Measurements from ENCODE around the gene DPP6.

DPP6 gene

DNA sequence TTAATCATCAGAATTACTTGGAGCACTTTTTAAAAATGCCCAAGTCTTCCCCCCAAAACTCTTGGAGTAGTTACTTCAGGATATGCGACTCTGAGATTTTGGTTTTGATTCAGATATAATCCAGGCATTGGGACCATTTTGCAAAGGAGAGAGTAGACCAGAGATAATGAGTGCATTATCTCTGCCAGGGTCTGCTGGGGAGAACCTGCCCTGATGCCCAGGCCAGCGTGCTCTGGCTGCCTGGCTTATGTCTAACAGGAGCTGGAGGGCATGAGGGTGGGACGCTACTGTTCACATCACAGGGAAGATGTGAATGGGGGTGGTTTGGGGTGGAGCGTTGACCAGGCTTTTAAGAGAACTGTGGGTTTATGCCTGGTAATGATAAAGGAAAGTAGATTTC lies 336.2 kb downstream of the DPP6 start:
- Mint-ChIP-seq H3K27me3 (no peaks in the 10 kb centered on the region), H3K36me3 (ENCODE audit: low read depth) (no peaks in the 10 kb centered on the region), H3K27ac (no peak overlapping the region)

DNA sequence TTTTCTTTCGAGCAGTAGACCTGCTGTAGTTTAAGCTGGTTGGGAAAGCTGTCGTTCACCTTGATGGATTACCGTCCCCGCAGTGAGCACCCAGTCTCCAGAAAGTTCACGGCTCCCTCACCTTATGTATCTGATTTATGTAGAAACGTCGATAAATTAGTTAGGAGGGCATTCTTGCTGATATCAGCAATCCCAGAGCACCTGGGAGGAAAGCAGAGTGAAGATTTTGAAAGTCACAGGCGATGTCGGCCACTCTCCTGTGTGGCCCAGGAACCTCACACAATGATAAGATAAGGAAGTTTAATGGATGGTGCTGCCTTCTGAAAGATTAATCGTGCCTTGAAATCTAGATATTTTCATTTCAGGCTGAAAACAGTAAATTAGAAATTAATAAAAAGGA lies 336.8 kb downstream of the DPP6 start:
- Mint-ChIP-seq H3K4me3 (no peak overlapping the region), H3K27ac (no peak overlapping the region), H3K36me3 (ENCODE audit: low read depth) (no peaks in the 10 kb centered on the region), H3K9me3 (peaks cover 8% of the 10 kb centered on the region), H3K4me1 (no peaks in the 10 kb centered on the region), H3K27me3 (no peaks in the 10 kb centered on the region)
- ATAC-seq: no peak
- DNase-seq: no peak

More for the DNA sequence above, 336.2 kb downstream of the DPP6 start:
- H3K4me1 Mint-ChIP-seq: no peaks in the 10 kb centered on the region
- H3K4me3 Mint-ChIP-seq: no peak overlapping the region
- ATAC-seq (no peak), DNase-seq (no peak)
- peaks cover 8% of the 10 kb centered on the region for H3K9me3 Mint-ChIP-seq

DNA sequence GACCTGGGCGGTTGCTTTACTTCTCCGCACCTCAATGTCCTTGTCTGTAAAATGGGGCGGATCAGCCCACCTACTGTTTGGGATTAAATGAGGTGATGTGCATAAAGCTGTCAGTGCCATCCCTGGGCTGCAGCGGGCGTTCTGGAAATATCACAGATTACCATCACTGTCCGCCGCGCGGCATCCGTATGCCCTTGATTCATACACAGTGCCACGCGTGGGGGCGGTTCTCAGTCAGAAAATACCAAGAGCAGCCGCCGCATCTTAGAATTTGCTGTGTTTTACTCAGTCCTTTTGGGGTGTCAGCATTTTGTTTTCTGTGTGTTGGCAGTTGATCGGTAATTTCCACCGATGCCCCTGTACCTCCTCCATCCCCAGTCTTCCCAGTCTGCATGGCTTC lies 338.8 kb downstream of the DPP6 start:
- Mint-ChIP-seq H3K9me3 (peaks cover 7% of the 10 kb centered on the region), H3K4me1 (no peaks in the 10 kb centered on the region), H3K27ac (no peak overlapping the region), H3K36me3 (ENCODE audit: low read depth) (no peaks in the 10 kb centered on the region), H3K4me3 (no peak overlapping the region), H3K27me3 (no peaks in the 10 kb centered on the region)
- no peak for ATAC-seq
- no peak for DNase-seq

DNA sequence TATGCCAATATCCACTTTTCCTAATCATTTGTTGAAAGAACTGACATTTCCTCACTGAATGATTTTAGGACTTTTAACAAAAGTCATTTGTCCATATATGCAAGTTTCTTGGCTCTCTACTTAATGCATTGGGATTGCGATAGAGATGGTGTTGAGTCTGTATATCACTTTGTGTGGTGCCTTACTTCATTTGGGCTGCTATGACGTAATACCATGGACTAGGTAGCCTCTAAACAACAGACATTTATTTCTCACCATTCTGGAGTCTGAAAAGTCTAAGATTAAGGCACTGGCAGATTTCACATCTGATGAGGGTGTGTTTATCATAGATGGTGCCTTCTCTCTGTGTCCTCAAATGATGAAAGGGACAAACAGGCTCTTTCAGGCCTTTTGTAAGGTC lies 342.6 kb downstream of the DPP6 start:
- Mint-ChIP-seq H3K27ac (no peak overlapping the region), H3K9me3 (peaks cover 5% of the 10 kb centered on the region), H3K36me3 (ENCODE audit: low read depth) (no peaks in the 10 kb centered on the region), H3K4me3 (no peak overlapping the region), H3K27me3 (no peaks in the 10 kb centered on the region), H3K4me1 (no peaks in the 10 kb centered on the region)
- DNase-seq (no peak), ATAC-seq (no peak)

DNA sequence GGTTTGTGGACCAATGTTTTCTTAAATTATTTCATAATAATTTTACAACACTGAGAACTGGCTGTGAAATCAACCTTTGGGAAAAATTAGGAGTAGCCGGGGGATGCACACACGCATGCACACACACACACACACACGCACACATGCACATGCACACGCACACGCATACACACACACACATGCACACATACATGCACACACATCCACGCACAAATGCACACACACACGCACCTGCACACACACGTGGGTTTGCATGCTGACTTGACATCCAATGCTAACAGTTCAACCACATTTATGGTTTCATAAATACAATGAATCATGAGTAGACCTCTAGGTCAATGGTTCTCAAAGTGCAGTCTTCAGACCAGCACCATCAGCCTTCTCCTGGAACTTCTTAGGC lies 354.1 kb downstream of the DPP6 start:
- H3K9me3 Mint-ChIP-seq: no peaks in the 10 kb centered on the region

DNA sequence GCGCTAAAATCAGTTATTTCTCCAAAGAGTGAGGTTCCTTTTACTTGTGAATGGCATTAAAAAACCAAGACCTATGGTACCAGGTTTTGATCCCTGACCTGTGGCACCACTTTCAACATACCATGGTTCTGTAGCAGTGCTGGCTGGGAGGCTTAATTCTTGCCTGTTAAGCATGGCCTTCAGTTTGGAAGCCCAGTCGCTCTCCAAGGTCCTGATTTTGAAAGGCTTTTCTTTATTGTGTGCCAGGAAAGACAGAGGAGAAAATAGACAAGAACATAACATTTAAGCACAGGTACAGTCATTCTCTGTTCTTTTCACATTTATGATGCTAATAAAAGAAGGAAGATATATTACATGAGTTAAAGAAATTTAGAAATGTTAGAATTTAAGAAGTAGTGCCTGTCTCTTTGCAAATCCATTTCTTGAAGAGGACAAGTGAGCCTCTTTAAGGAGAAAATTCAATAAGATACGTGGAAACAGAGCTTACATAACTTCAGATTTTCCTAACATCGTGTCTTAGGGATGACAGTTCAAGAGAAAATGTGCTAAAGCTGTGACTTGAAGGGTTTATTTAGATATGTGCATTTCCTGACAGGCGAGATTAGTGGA lies 357.6 kb downstream of the DPP6 start:
- no peak overlapping the region for H3K27ac Mint-ChIP-seq
- H3K4me1 Mint-ChIP-seq: no peaks in the 10 kb centered on the region
- no peaks in the 10 kb centered on the region for H3K36me3 Mint-ChIP-seq (ENCODE audit: low read depth)

More for the DNA sequence above, 354.1 kb downstream of the DPP6 start:
- H3K4me3 Mint-ChIP-seq: no peak overlapping the region
- H3K36me3 Mint-ChIP-seq (ENCODE audit: low read depth): no peaks in the 10 kb centered on the region
- H3K4me1 Mint-ChIP-seq: no peaks in the 10 kb centered on the region
- ATAC-seq (no peak), DNase-seq (no peak)
- H3K27me3 Mint-ChIP-seq: no peaks in the 10 kb centered on the region
- H3K27ac Mint-ChIP-seq: no peak overlapping the region

DNA sequence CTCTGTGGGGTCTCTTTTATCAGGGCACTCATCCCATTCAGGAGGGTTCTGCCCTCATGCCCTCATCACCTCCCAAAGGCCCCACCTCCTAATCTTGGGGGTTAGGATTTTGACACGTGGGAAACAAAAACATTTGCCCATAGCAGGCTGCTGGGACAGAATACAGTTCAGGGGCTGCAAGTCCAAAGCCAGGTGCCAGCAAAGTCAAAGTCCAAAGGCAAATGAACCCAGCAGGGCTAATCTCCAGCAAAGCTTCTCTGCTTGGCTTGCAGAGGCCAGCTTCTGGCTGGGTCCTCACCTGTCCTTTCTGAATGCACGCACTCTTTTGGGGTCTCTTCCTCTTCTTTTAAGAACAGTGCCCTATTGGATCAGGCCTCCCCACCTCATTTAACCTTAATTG lies 359.9 kb downstream of the DPP6 start:
- Mint-ChIP-seq H3K4me1 (no peaks in the 10 kb centered on the region), H3K36me3 (ENCODE audit: low read depth) (no peaks in the 10 kb centered on the region), H3K27me3 (no peaks in the 10 kb centered on the region), H3K9me3 (no peaks in the 10 kb centered on the region), H3K27ac (no peak overlapping the region), H3K4me3 (no peak overlapping the region)
- DNase-seq (no peak), ATAC-seq (no peak)

More for the DNA sequence above, 357.6 kb downstream of the DPP6 start:
- Mint-ChIP-seq H3K27me3 (no peaks in the 10 kb centered on the region), H3K4me3 (no peak overlapping the region), H3K9me3 (no peaks in the 10 kb centered on the region)
- DNase-seq (no peak), ATAC-seq (no peak)

DNA sequence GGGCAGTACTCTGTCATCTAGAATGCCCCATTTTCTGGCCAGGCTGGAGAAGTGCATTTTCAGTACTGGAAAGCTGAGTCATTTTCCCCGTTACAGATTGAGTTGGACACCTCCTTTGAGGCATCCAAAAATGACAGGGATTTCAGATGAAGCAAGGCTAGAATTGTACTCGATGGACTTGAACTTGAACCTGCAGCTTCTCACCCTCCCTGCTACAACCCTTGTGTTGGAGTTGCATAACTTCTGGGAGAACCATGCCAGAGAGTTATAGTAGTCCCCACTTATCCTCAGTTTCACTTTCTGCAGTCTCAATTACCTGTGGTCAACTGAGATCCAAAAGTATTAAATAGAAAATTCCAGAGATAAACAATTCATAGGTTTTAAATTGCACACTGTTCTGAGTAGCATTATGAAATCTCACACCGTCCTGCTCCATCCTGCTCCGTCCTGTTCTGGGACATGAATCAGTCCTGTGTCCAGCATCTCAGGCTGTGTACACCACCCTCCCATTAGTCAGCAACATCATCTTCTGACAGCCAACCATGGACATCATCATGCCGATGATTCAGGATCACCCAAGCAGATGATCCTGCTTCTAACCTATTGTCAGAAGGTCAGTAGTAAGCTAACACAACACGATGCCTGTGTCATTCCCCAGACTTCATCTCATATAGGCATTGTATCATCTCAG lies 363.7 kb downstream of the DPP6 start:
- ATAC-seq: no peak
- no peaks in the 10 kb centered on the region for H3K4me1 Mint-ChIP-seq
- no peaks in the 10 kb centered on the region for H3K27me3 Mint-ChIP-seq
- H3K27ac Mint-ChIP-seq: no peak overlapping the region
- peaks cover 5% of the 10 kb centered on the region for H3K9me3 Mint-ChIP-seq
- no peak overlapping the region for H3K4me3 Mint-ChIP-seq
- DNase-seq: no peak
- H3K36me3 Mint-ChIP-seq (ENCODE audit: low read depth): no peaks in the 10 kb centered on the region

DNA sequence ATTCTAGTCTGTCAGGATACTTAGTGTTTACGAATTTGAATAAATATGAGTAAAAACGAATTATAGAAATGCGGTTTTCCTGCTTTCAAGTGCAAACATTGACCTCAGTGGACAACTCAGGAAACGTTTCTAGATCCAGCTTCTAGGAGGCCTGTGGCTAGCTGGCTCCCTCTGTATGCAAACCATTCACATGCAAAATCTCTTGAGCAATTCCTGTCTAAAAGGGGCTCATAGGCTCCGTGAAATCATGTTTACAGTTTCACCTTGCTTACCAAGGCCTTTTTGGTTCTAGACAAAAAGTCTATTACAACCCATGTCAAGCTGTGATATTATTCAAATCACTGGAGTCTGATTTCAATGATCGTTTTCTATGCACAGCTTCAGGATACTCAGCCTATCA lies 364.5 kb downstream of the DPP6 start:
- no peaks in the 10 kb centered on the region for H3K4me1 Mint-ChIP-seq
- peaks cover 8% of the 10 kb centered on the region for H3K9me3 Mint-ChIP-seq
- no peak for ATAC-seq
- H3K4me3 Mint-ChIP-seq: no peak overlapping the region
- no peaks in the 10 kb centered on the region for H3K36me3 Mint-ChIP-seq (ENCODE audit: low read depth)
- DNase-seq: no peak
- H3K27ac Mint-ChIP-seq: no peak overlapping the region
- no peaks in the 10 kb centered on the region for H3K27me3 Mint-ChIP-seq

DNA sequence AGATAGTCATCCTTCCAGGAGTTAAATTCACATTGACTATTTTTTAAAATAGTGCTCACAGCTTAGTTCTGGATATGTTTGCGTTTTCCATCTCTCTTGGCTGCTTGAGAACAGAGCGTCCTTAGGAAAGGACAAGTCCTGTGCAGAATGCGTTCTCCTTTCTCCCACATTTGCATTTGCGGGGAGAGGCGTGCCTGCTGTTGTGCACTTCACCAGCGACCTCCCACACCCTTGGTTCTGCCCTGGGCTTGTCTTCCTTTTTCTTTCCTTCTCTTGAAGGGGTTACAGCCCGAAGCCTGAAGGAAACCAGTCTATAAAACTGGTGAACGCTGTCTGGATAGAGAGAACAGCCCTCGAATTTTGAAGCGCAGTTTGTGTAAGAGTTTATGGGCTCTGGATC lies 367.1 kb downstream of the DPP6 start:
- ATAC-seq (no peak), DNase-seq (no peak)
- H3K27me3 Mint-ChIP-seq: no peaks in the 10 kb centered on the region
- peaks cover 17% of the 10 kb centered on the region for H3K9me3 Mint-ChIP-seq
- H3K36me3 Mint-ChIP-seq (ENCODE audit: low read depth): no peaks in the 10 kb centered on the region
- H3K4me1 Mint-ChIP-seq: no peaks in the 10 kb centered on the region
- H3K4me3 Mint-ChIP-seq: no peak overlapping the region
- no peak overlapping the region for H3K27ac Mint-ChIP-seq

DNA sequence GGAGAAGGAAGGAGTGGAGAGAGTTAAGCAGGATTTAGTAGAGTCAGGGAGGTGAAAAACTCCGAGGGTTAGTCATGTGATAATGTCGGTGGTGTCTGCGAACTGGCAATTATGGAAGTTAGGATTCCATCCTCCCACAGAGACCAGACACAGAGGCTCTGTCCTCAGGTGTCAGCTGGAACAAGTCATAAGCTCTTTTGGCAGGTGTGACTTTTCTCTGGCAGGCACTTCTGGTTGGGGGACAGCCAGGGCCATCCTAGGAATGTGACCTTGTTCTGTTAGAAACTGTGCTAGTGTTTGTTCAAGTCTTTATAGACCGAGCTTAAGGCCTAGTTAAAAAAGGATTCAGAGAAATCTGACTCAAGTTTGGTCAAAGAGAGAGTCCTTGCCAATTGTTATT lies 371.0 kb downstream of the DPP6 start:
- H3K4me1 Mint-ChIP-seq: no peaks in the 10 kb centered on the region
- no peaks in the 10 kb centered on the region for H3K27me3 Mint-ChIP-seq
- ATAC-seq (no peak), DNase-seq (no peak)
- H3K36me3 Mint-ChIP-seq (ENCODE audit: low read depth): no peaks in the 10 kb centered on the region
- peaks cover 18% of the 10 kb centered on the region for H3K9me3 Mint-ChIP-seq
- no peak overlapping the region for H3K4me3 Mint-ChIP-seq
- no peak overlapping the region for H3K27ac Mint-ChIP-seq

DNA sequence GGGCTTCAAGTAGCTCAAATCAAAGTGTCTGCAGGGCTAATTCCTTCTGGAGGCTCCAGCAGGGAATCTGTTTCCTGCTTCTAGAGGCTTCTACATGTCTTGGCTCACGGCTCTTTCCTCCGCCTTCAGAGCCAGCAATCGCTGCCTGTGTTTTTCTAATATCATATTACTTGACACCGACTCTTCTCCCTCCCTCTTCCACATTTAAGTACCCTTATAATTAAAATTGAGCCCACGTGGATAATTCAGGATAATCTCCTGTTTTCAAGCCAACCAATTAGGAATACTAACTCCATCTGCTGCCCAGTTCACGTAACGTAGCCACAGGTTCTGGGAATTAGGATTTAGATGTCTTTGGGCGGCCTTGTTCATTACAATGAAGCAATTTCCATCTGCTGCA lies 372.2 kb downstream of the DPP6 start:
- Mint-ChIP-seq H3K27me3 (no peaks in the 10 kb centered on the region), H3K36me3 (ENCODE audit: low read depth) (no peaks in the 10 kb centered on the region), H3K27ac (no peak overlapping the region), H3K9me3 (peaks cover 23% of the 10 kb centered on the region), H3K4me1 (no peaks in the 10 kb centered on the region), H3K4me3 (no peak overlapping the region)
- DNase-seq: no peak
- ATAC-seq: no peak

DNA sequence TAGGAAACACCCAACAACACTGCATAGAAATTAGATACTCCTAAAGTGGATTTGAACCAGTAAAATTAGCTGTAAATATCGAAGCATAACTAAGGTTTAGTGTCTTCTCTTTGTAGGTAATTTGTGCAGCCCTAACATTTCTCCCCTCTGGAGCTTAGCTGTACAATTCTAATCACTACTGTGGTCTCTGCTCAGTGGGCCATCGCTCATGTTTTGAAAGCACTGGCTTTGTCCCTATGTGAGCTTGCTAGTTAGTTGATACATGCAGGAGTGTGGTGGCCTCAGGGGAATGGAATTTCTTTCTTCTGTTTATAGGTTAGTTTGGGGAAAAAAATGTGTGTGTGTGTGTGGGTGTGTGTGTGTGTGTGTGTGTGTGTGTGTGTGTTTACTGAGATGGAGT lies 373.1 kb downstream of the DPP6 start:
- DNase-seq (no peak), ATAC-seq (no peak)
- Mint-ChIP-seq H3K9me3 (peaks cover 21% of the 10 kb centered on the region), H3K4me3 (no peak overlapping the region), H3K27ac (no peak overlapping the region), H3K36me3 (ENCODE audit: low read depth) (no peaks in the 10 kb centered on the region), H3K4me1 (no peaks in the 10 kb centered on the region), H3K27me3 (no peaks in the 10 kb centered on the region)

DNA sequence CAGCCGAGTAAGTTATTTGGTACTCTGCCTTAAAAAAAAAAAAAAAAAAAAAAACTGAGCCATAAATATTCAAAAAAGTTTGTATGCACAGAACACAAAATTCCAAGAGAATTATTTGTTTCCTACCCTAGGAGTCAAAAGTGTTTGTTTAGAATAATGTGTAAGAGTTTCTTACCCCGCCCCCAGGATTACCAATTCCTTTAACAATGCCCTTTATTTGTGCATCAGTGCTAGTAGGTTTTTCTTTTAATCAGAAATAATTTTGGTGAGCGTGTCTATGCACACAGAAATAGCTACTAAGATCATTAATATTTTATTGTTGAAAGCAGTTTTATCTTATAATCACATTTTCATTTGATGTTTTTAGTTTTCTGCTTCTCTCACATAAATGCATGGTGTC lies 374.6 kb downstream of the DPP6 start:
- Mint-ChIP-seq H3K27ac (no peak overlapping the region), H3K4me3 (no peak overlapping the region), H3K27me3 (no peaks in the 10 kb centered on the region), H3K36me3 (ENCODE audit: low read depth) (no peaks in the 10 kb centered on the region), H3K4me1 (no peaks in the 10 kb centered on the region), H3K9me3 (peaks cover 14% of the 10 kb centered on the region)
- DNase-seq (no peak), ATAC-seq (no peak)

DNA sequence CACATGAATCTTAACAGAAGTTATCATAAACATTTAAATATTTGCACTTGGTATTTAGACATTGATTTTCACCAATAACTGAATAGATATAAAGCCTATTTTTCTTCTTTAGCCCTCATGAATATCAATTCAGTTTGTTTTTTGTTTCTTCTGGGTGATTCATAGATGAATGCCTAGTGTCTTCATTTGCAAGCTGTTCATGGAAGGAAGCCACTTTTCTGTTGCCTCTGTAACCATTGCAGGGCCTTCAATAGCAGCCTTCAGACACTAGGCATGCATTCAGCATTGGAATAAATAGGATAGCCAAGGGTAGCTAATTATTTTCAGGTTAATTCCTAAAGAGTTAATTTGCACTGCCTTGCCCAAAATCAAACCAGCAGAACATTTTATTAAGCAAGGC lies 375.3 kb downstream of the DPP6 start:
- no peak overlapping the region for H3K27ac Mint-ChIP-seq
- no peaks in the 10 kb centered on the region for H3K4me1 Mint-ChIP-seq
- no peaks in the 10 kb centered on the region for H3K27me3 Mint-ChIP-seq
- DNase-seq: no peak
- H3K4me3 Mint-ChIP-seq: no peak overlapping the region
- peaks cover 7% of the 10 kb centered on the region for H3K9me3 Mint-ChIP-seq
- H3K36me3 Mint-ChIP-seq (ENCODE audit: low read depth): no peaks in the 10 kb centered on the region
- no peak for ATAC-seq

All from activated naive CD8-positive, alpha-beta T cell treated with anti-CD3 and anti-CD28 coated beads, Interleukin-2, amount 50 U/mL, for 24 hours (primary cell).